ENCODE results near the gene SFPQ.

DNA sequence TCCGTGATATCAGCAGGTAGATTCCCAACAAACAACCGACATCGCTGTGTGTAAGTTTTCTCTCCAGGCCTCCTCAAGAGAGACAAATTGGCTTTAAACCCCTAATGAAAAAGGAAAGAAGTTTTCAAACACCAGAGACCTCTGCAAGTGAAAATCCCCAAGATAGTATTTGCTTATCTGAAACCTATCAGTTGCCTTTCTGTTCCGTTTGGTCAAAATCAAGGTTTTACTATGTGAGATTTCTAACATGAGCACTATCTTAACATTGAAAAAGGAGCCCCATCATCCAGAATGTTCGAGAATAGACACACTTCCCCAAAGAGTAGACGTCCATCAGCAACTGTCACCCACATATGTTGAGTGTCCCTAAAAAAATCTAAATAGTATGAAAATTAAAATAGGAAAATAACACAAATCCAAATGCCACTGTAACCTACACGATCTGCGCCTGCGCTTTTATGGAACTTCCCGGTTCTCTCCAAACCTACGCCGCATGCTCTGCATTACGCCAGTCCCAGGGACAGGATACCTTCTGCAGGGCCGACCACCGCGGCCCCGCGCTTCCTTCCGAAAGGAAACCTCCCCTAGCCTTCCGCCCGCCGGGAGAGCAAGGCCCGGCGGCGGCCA is 1.4 kb downstream of the SFPQ start:
- TF ChIP-seq, protein P1, sequence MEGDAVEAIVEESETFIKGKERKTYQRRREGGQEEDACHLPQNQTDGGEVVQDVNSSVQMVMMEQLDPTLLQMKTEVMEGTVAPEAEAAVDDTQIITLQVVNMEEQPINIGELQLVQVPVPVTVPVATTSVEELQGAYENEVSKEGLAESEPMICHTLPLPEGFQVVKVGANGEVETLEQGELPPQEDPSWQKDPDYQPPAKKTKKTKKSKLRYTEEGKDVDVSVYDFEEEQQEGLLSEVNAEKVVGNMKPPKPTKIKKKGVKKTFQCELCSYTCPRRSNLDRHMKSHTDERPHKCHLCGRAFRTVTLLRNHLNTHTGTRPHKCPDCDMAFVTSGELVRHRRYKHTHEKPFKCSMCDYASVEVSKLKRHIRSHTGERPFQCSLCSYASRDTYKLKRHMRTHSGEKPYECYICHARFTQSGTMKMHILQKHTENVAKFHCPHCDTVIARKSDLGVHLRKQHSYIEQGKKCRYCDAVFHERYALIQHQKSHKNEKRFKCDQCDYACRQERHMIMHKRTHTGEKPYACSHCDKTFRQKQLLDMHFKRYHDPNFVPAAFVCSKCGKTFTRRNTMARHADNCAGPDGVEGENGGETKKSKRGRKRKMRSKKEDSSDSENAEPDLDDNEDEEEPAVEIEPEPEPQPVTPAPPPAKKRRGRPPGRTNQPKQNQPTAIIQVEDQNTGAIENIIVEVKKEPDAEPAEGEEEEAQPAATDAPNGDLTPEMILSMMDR (IDR thresholded peaks at IDR 0.05; ENCODE audit: low read depth, low read length) = no peak
- TF ChIP-seq POLR2A (IDR thresholded peaks at IDR 0.05; ENCODE audit: extremely low read depth, insufficient read length) = no peak
- TF ChIP-seq, protein P2, sequence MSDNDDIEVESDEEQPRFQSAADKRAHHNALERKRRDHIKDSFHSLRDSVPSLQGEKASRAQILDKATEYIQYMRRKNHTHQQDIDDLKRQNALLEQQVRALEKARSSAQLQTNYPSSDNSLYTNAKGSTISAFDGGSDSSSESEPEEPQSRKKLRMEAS (IDR thresholded peaks at IDR 0.05; ENCODE audit: low read depth, low read length) = peak; percentile 59
- TF ChIP-seq MYC (IDR thresholded peaks at IDR 0.05; ENCODE audit: low read depth, low read length) = 0 out of 2 replicates have a peak, but pooled peaks have one; percentile 6

All from NB4 (cell line).